ENCODE measurements around the gene EBNA1BP2. TPM values are rescaled to one million over a fixed set of nuclear protein-coding genes. Genes with fewer than 3 reads are reported as not detected.
"Not testable (repeated sequence)": the region's sequence is repeated elsewhere in the genome, so short reads cannot be mapped to it uniquely, and the experiment has no call there.

EBNA1BP2 gene
- total RNA-seq, 6 donors from 2014 or later: 30.6 to 72.8 (median 45.8) TPM

DNA sequence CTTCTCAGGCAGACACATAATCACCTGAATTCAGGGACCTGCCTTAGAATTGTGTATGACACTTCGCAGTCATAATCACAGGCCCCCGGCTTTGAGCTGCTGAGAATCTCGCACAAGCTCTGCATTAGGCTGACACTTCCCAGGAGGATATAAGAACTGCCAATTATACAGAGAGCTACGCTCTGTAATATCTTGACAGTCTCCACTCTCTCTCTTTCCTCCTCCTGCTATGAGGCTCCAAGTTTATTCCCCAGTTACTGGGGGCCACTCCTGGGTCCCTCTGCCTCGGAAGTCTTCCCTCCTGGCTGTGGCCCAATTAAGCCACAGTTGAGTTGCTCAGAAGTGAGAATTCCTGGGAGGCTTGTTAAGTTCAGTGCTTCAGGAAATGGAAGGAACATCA lies 42.7 kb downstream of the EBNA1BP2 start:
- 79 to 83% methylated on average over 5 of the region's 5 CpGs for WGBS, 2 donors
- H3K4me3 ChIP-seq: no peak overlapping the region
- peaks cover 0 to 4% (median 0%) of the 10 kb centered on the region in 4 donors for H3K4me1 ChIP-seq
- no peaks in the 10 kb centered on the region for H3K27me3 ChIP-seq
- no peaks in the 10 kb centered on the region for H3K9me3 ChIP-seq
- TF ChIP-seq POLR2AphosphoS5 (IDR thresholded peaks at IDR 0.05) (no peak), POLR2A (IDR thresholded peaks at IDR 0.05) (no peak)
- no peak for ATAC-seq (ENCODE audit: low FRiP score in 2 of 2)
- H3K27ac ChIP-seq: no peak overlapping the region
- H3K36me3 ChIP-seq: no peaks in the 10 kb centered on the region
- no peak for DNase-seq

DNA sequence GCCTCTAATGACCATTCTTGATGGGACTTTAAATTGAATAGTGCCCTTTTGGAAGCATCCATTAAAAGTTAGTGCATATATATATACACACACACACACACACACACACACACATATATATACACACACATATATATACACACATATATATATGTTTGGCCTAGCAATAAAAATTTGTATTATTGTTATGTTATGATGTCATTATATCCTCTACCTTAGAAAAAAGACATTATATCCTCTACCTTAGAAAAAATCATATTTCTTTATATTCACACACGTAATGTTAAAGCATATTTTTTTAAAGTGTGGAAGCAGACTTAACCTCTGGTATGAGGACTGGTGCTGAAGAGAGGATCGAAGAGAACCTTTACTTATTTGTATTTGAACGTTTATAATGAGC lies 43.3 kb downstream of the EBNA1BP2 start:
- Histone ChIP-seq H3K27ac (no peak overlapping the region), H3K27me3 (no peaks in the 10 kb centered on the region), H3K9me3 (no peaks in the 10 kb centered on the region), H3K36me3 (no peaks in the 10 kb centered on the region), H3K4me1 (no peaks in the 10 kb centered on the region), H3K4me3 (no peak overlapping the region)
- DNase-seq (no peak), ATAC-seq (ENCODE audit: low FRiP score in 2 of 2) (no peak)
- WGBS, 2 donors: 90 to 92% methylated on average over 3 of the region's 3 CpGs
- TF ChIP-seq POLR2AphosphoS5 (IDR thresholded peaks at IDR 0.05) (no peak), EP300 (IDR thresholded peaks at IDR 0.05) (no peak), POLR2A (IDR thresholded peaks at IDR 0.05) (no peak)
- TF ChIP-seq, protein P1, sequence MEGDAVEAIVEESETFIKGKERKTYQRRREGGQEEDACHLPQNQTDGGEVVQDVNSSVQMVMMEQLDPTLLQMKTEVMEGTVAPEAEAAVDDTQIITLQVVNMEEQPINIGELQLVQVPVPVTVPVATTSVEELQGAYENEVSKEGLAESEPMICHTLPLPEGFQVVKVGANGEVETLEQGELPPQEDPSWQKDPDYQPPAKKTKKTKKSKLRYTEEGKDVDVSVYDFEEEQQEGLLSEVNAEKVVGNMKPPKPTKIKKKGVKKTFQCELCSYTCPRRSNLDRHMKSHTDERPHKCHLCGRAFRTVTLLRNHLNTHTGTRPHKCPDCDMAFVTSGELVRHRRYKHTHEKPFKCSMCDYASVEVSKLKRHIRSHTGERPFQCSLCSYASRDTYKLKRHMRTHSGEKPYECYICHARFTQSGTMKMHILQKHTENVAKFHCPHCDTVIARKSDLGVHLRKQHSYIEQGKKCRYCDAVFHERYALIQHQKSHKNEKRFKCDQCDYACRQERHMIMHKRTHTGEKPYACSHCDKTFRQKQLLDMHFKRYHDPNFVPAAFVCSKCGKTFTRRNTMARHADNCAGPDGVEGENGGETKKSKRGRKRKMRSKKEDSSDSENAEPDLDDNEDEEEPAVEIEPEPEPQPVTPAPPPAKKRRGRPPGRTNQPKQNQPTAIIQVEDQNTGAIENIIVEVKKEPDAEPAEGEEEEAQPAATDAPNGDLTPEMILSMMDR (IDR thresholded peaks at IDR 0.05): no peak

DNA sequence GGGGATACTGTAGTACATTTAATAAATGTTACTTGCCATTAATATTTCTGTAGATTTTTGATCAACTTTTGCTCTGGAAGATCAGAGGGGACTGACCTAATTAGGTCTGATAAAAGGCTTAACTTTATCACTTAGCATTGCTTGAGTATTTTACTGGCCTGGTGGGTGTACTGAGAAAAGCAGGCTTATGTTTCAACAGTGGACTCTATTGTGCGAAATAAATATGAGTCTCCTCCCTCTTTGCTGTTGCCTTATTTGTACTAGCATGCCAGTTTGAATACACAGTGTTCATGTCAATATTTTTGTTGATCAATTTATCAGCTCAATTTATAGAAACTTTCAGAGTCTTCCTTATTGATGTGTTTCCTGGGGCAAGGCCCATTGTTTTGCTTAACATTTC lies 49.1 kb downstream of the EBNA1BP2 start:
- H3K4me3 ChIP-seq: no peak overlapping the region
- ATAC-seq (ENCODE audit: low FRiP score in 2 of 2): no peak
- H3K9me3 ChIP-seq: no peaks in the 10 kb centered on the region
- no peaks in the 10 kb centered on the region for H3K27me3 ChIP-seq
- TF ChIP-seq POLR2AphosphoS5 (IDR thresholded peaks at IDR 0.05): no peak
- TF ChIP-seq EP300 (IDR thresholded peaks at IDR 0.05): no peak
- TF ChIP-seq POLR2A (IDR thresholded peaks at IDR 0.05): no peak
- TF ChIP-seq, protein P1 (IDR thresholded peaks at IDR 0.05): no peak
- no peak for DNase-seq
- no peak overlapping the region for H3K27ac ChIP-seq
- no peaks in the 10 kb centered on the region for H3K36me3 ChIP-seq
- H3K4me1 ChIP-seq: no peaks in the 10 kb centered on the region
- WGBS, 2 donors: 85 to 100% methylated on average over 1 of the region's 1 CpG

DNA sequence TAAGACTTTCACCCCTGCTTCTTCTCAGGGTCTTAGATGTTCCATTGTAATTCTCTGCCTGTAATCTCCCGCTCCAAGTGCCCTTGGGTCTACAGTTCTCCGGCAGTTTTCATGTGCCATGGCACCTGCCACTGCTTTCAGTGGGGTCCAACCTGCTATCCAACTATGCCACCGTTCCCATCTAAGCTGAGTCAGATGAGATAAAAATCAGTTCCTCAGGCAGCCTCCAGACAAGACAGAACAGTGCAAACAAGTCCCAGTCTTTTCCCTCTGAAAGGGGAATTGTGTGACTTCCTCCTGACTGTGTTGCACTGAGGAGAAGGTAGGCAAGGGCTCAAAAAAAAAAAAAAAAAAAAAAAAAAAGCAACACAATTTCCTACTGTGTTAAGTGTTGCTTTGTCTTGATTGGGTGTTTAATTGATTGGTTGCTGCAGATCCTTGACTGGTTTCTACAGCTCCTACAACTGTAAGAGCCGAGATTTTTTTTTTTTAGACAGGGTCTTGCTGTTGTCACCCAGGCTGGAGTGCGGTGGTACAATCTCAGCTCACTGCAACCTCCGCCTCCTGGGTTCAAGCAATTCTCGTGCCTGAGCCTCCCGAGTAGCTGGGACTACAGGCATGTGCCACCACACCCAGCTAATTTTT lies 50.7 kb downstream of the EBNA1BP2 start:
- no peak overlapping the region for H3K4me3 ChIP-seq
- WGBS, 2 donors: 86 to 89% methylated on average over 8 of the region's 8 CpGs
- H3K27ac ChIP-seq: no peak overlapping the region
- TF ChIP-seq EP300 (IDR thresholded peaks at IDR 0.05) (no peak), POLR2AphosphoS5 (IDR thresholded peaks at IDR 0.05) (no peak), POLR2A (IDR thresholded peaks at IDR 0.05) (no peak)
- TF ChIP-seq, protein P1 (IDR thresholded peaks at IDR 0.05): no peak
- no peaks in the 10 kb centered on the region for H3K27me3 ChIP-seq
- no peaks in the 10 kb centered on the region for H3K4me1 ChIP-seq
- DNase-seq (no peak), ATAC-seq (ENCODE audit: low FRiP score in 2 of 2) (no peak)
- no peaks in the 10 kb centered on the region for H3K9me3 ChIP-seq
- no peaks in the 10 kb centered on the region for H3K36me3 ChIP-seq

DNA sequence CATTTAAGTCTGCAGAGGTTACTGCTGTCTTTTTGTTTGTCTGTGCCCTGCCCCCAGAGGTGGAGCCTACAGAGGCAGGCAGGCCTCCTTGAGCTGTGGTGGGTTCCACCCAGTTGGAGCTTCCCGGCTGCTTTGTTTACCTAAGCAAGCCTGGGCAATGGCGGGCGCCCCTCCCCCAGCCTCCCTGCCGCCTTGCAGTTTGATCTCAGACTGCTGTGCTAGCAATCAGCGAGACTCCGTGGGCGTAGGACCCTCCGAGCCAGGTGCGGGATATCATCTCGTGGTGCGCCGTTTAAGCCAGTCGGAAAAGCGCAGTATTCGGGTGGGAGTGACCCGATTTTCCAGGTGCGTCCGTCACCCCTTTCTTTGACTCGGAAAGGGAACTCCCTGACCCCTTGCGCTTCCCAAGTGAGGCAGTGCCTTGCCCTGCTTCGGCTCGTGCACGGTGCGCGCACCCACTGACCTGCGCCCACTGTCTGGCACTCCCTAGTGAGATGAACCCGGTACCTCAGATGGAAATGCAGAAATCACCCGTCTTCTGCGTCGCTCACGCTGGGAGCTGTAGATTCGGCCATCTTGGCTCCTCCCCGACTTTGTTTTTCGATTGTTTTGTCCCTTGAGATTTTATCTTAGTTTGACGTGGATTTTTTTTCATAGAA lies 52.0 kb downstream of the EBNA1BP2 start:
- 72 to 84% methylated on average over 31 to 32 of the region's 35 CpGs for WGBS, 2 donors
- H3K27me3 ChIP-seq; H3K4me1 ChIP-seq; H3K9me3 ChIP-seq; H3K27ac ChIP-seq; ATAC-seq (ENCODE audit: low FRiP score in 2 of 2); H3K36me3 ChIP-seq: not testable (repeated sequence)
- peak in 1 of 2 donors; percentile 27 for DNase-seq
- peak overlapping the region in 1 of 4 donors; percentile 16 for H3K4me3 ChIP-seq

Small RNA genes lying within 50 kb of the gene (small RNA-seq; reads per million reads assigned to genes)
- gene RNA5SP46: 0 reads per million in 4 donors

Other genes starting within 250 kb of the EBNA1BP2 start
- 10 to 100 TPM in 3 of 6 donors, 1 to 10 TPM in 3; 6.3 to 24.3 (median 10.5) TPM for gene SLC2A1, start 213.4 kb downstream of the EBNA1BP2 start, total RNA-seq
- gene CFAP57, start within 50 bp of the EBNA1BP2 start, total RNA-seq: 10 to 100 TPM in 1 of 6 donors, 1 to 10 TPM in 4, under 1 TPM in 1; 0.37 to 23.1 (median 3.7) TPM
- 100 to 1,000 TPM; 144 to 302 (median 227) TPM for gene TMEM125, start 97.7 kb upstream of the EBNA1BP2 start, total RNA-seq
- 10 to 100 TPM; 12.5 to 38.3 (median 27.1) TPM for gene C1orf210, start 113.3 kb upstream of the EBNA1BP2 start, total RNA-seq
- gene TIE1, start 128.7 kb upstream of the EBNA1BP2 start, total RNA-seq: 100 to 1,000 TPM in 1 of 6 donors, 10 to 100 TPM in 5; 23.9 to 170 (median 51.4) TPM
- gene MPL, start 165.5 kb upstream of the EBNA1BP2 start, total RNA-seq: 1 to 10 TPM in 1 of 6 donors, under 1 TPM in 5; 0.24 to 6.3 (median 0.74) TPM
- 1 to 10 TPM in 5 of 6 donors, not detected in 1; 2.1 to 8.4 (median 2.9) TPM for gene CDC20, start 186.7 kb upstream of the EBNA1BP2 start, total RNA-seq
- 100 to 1,000 TPM in 1 of 6 donors, 10 to 100 TPM in 5; 32.5 to 118 (median 72.0) TPM for gene ELOVL1, start 195.7 kb upstream of the EBNA1BP2 start, total RNA-seq
- gene MED8, start 217.5 kb upstream of the EBNA1BP2 start, total RNA-seq: 10 to 100 TPM; 13.8 to 59.7 (median 38.4) TPM
- 100 to 1,000 TPM in 1 of 6 donors, 10 to 100 TPM in 5; 33.3 to 184 (median 57.0) TPM for gene SZT2, start 217.6 kb upstream of the EBNA1BP2 start, total RNA-seq